Measurements from ENCODE around the gene ASCC1.

GRCh38 chr10:72156223-72156622 lies 59.9 kb downstream of the ASCC1 start:
- TF ChIP-seq ZNF264 (CRISPR knock-in tag; IDR thresholded peaks at IDR 0.05), result no peak
- TF ChIP-seq MTA3 (CRISPR knock-in tag; IDR thresholded peaks at IDR 0.05), result no peak
- TF ChIP-seq ZNF609 (CRISPR knock-in tag; IDR thresholded peaks at IDR 0.05; ENCODE audit: borderline replicate concordance), result no peak
- no peak for TF ChIP-seq SKI (IDR thresholded peaks at IDR 0.05; ENCODE audit: partially characterized antibody)
- TF ChIP-seq RAD21 (CRISPR knock-in tag; IDR thresholded peaks at IDR 0.05), result no peak
- TF ChIP-seq ZBTB4 (CRISPR knock-in tag; IDR thresholded peaks at IDR 0.05; ENCODE audit: borderline replicate concordance), result no peak
- no peak for TF ChIP-seq POLR2A (IDR thresholded peaks at IDR 0.05; ENCODE audit: insufficient read depth in 1 of 2, low read depth in 2 of 2, low read length in 2 of 2)
- TF ChIP-seq ZNF770 (CRISPR knock-in tag; IDR thresholded peaks at IDR 0.05), result no peak
- no peak for TF ChIP-seq ZNF773 (CRISPR knock-in tag; IDR thresholded peaks at IDR 0.05; ENCODE audit: borderline replicate concordance)
- no peak for TF ChIP-seq SMAD1 (CRISPR knock-in tag; IDR thresholded peaks at IDR 0.05; ENCODE audit: borderline replicate concordance, low read depth)
- no peak for TF ChIP-seq CAMTA2 (CRISPR knock-in tag; IDR thresholded peaks at IDR 0.05; ENCODE audit: borderline replicate concordance)

Measured in HepG2 (cell line).